NCI-H526 treated with DMSO at 0.1 percent for 48 hours (cell line): ENCODE data around the gene DNAJB6.

Experiments used
- DNase-seq: peaks from one replicate; lab custom pipeline; 2025; lab: John Stamatoyannopoulos, UW

DNAJB6 gene

GRCh38 chr7:157466867-157467261 is 130.1 kb downstream of the DNAJB6 start:
- no peak for DNase-seq
